Measurements from ENCODE around the gene RPLP2.

The RPLP2 gene

DNA sequence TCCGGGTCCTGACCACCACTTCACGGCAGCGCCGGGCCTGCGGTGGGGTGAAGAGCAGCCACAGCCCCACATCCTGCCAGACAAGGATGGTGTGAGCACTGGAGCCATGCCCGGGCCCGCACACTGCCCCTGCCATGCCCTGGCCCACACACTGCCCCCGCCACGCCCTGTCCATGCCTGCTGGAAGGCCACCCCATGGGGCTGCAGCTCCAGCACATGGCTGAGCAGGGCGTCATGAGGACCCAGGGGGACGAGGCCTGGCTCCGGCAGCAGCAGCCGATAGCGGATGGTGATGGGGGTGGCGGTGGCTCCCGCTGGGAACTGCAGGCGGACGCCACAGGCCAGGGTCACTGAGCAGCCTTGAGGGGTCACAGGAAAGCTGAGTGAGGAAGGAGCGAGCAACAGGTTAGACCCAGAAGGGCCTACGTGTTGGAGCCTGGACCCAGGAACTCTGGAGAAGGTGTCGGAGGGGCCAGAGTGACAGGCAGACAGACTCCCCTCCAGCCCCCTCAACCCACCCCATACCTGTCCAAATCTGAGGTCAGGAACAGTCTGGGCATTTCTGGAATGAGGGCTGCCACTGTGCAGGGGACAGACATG lies 7.6 kb upstream of the RPLP2 start:
- Mint-ChIP-seq H3K4me1 (ENCODE audit: low read depth) (peaks cover 23% of the 10 kb centered on the region), H3K36me3 (ENCODE audit: low read depth) (peaks cover 52% of the 10 kb centered on the region), H3K9me3 (no peaks in the 10 kb centered on the region), H3K27me3 (peaks cover 2% of the 10 kb centered on the region), H3K27ac (no peak overlapping the region), H3K4me3 (no peak overlapping the region)
- intact Hi-C loops (cut with micrococcal nuclease), result no loop called here

DNA sequence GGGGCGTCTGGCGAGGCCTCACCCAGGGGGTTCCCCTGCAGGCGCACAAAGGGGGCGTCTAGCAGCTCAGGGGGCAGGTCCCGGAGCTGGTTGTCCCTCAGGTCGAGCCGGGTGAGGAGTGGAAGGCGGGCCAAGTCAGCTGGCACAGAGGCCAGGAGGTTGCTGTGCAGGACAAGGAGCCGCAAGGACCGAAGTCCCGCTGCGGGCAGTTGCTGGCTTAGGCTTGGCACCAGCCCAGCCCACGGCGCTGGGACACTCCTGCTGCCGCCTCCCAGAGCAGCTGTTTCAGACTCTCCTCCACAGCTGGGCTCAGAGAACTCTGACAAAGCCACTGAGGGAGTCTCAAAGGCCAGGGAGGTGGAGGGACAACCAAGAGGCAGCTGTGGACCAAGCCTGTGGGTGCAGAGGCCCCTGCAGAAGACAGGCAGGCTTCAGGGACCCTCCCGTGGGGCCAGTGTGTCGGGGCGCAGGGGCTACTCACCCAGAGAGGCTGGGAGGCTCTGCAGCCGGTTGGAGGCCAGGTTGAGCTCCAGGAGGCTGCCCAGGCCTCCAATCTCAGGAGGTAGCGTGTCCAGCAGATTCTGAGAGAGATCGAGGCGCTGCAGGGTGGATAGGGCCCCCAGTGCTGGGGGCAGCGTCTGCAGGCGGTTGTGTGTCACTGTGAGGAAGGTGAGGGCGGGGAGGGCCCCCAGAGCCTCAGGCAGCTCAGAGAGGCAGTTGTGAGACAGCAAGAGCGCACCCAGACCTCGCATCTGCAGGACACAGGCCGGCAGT lies 6.9 kb upstream of the RPLP2 start:
- Mint-ChIP-seq H3K4me3 (no peak overlapping the region), H3K36me3 (ENCODE audit: low read depth) (peaks cover 52% of the 10 kb centered on the region), H3K27me3 (peaks cover 2% of the 10 kb centered on the region), H3K9me3 (no peaks in the 10 kb centered on the region), H3K27ac (no peak overlapping the region), H3K4me1 (ENCODE audit: low read depth) (peaks cover 23% of the 10 kb centered on the region)
- intact Hi-C loops (cut with micrococcal nuclease), result no loop called here

DNA sequence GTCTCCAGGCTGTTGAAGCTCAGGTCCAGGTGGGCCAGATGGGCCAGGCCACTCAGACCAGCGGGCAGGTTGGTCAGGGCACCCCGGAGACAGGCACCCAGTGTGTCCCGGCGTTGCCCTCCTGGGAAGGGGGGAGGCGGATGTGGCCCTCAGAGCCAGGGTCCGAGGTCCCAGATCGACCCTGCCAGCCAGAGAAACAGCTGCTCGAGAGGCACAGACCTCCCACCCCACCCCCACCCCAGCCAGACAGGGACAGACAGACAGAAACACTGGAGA lies 6.4 kb upstream of the RPLP2 start:
- Mint-ChIP-seq H3K4me1 (ENCODE audit: low read depth) (peaks cover 27% of the 10 kb centered on the region), H3K27ac (no peak overlapping the region), H3K36me3 (ENCODE audit: low read depth) (peaks cover 52% of the 10 kb centered on the region), H3K9me3 (no peaks in the 10 kb centered on the region), H3K27me3 (peaks cover 2% of the 10 kb centered on the region), H3K4me3 (no peak overlapping the region)
- intact Hi-C loops (cut with micrococcal nuclease), result no loop called here

DNA sequence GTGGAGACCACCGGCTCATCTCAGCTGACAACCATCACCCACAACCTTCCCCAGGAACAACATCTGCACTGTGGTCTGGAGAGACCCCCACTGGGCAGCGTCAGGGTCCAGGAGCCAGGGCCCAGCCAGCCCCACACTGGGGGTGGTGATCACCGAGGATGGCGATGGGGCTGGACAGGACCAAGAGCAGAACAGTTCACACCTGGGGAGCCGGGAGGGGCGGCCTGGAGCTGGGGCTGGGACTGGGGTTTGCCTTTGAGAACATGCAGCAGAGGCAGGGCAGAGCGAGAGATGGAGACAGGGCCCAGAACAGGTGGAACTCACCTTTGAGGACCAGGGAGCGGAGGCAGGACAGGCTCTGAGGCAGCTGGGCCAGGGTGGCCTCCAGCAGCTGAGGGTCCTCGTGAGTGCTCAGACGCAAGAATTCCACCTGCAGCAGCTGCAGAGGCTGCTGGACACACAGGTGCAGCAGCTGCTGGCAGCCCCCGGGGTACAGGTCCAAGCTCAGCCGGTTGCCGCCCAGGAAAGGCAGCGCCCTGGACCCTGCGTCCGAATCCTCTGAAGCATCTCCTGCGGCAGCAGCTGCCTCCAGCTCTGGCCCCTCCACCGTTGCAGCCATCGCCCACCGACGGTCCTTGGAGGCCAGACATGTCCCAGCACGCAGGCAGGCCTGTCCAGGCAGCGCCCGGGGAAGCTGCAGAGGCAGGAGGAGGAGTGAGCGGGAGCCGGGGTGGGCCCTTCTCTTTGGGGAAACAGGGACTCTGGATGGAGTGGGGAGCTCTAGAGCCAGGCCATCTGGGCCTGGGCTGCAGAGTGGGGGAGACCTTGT lies 5.8 kb upstream of the RPLP2 start:
- intact Hi-C loops (cut with micrococcal nuclease), result no loop called here
- peaks cover 2% of the 10 kb centered on the region for H3K27me3 Mint-ChIP-seq
- H3K9me3 Mint-ChIP-seq, result no peaks in the 10 kb centered on the region
- H3K27ac Mint-ChIP-seq, result no peak overlapping the region
- H3K36me3 Mint-ChIP-seq (ENCODE audit: low read depth), result peaks cover 53% of the 10 kb centered on the region
- H3K4me3 Mint-ChIP-seq, result peak overlapping the region; percentile 73
- H3K4me1 Mint-ChIP-seq (ENCODE audit: low read depth), result peaks cover 33% of the 10 kb centered on the region

DNA sequence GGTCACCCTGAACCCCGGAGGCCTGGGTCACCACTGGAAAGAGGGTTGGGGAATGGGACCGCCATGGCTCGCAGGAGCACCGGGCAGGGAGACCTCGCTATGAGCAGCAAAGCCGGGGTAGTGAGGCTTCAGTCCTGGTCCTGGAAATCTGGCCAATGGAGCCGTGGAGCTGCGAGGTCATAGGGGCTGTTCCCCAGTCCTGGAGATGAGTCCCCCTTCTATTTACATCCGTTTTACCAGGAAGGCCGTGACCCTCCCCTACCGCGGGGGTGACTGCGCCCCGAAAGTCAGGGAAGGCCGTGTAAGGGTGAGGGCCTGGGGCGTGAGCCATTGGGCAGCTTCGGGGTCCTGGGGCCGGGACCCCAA lies 5.2 kb upstream of the RPLP2 start:
- peaks cover 53% of the 10 kb centered on the region for H3K36me3 Mint-ChIP-seq (ENCODE audit: low read depth)
- intact Hi-C loops (cut with micrococcal nuclease), result no loop called here
- peak overlapping the region; percentile 73 for H3K4me3 Mint-ChIP-seq
- H3K9me3 Mint-ChIP-seq, result no peaks in the 10 kb centered on the region
- peaks cover 2% of the 10 kb centered on the region for H3K27me3 Mint-ChIP-seq
- peaks cover 35% of the 10 kb centered on the region for H3K4me1 Mint-ChIP-seq (ENCODE audit: low read depth)
- no peak overlapping the region for H3K27ac Mint-ChIP-seq

DNA sequence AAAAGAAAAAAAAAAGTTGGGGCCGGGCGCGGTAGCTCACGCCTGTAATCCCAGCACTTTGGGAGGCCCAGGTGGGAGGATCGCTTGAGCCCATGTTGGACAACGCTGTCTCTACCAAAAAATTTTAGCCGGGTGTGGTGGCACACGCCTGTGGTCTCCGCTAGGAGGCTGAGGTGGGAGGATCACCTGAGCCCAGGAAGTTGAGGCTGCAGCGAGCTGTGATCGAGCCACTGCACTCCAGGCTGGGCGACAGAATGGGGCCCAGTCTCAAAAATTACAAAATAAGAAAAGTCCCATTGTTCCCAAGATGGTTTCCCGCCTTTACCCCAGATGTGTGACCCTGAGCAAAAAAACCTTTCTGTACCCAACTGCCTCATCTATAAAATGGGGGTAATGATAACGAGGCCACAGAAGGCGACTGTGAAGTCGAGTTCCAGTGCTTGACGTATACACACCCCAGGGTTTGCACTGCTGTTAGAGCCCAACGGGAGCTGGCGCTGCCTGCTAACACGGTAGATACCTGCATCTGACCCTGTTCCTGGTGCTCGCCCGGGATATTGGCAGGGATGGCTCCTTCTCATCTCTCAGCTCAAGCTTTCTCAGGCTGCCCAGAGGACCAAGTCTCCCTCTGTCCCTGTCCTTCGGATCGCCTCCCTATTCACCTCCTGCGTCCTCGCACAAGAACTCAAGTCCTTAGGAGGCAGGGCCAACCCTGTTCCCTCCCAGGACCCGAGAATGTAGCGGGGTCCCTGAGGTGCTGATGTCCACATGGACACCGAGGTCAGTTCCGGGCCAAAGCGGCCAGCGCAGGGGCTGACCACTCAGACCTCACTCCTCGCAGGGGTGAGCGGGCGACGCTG lies 1.1 kb upstream of the RPLP2 start:
- H3K36me3 Mint-ChIP-seq (ENCODE audit: low read depth), result peaks cover 55% of the 10 kb centered on the region
- peaks cover 59% of the 10 kb centered on the region for H3K4me1 Mint-ChIP-seq (ENCODE audit: low read depth)

DNA sequence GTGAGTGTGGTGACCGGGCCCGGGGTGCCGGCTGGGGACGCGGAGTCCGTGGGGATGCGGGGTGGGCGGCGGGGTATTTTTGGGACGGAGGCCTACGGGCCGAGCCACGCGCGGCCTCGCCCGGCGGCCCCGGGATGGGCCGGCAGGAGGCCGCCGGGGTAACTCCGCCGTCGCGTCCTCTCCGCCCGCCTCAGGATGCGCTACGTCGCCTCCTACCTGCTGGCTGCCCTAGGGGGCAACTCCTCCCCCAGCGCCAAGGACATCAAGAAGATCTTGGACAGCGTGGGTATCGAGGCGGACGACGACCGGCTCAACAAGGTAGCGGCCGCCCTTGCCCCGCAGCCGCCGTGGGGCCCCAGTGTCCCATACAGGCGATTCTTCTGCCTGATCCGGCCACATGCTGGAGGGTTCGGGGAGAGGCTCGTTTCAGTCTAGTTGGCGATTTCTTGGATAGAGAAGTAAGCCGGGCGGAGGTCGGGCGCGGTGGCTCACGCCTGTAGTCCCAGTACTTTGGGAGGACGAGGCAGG lies 337 bp downstream of the RPLP2 start:
- Mint-ChIP-seq H3K27me3 (no peaks in the 10 kb centered on the region), H3K27ac (peak overlapping the region; percentile 97), H3K4me1 (ENCODE audit: low read depth) (peaks cover 49% of the 10 kb centered on the region)

More for the DNA sequence above, 1.1 kb upstream of the RPLP2 start:
- Mint-ChIP-seq H3K9me3 (no peaks in the 10 kb centered on the region), H3K27ac (peak overlapping the region; percentile 97), H3K4me3 (peak overlapping the region; percentile 92), H3K27me3 (peaks cover 2% of the 10 kb centered on the region)
- intact Hi-C loops (cut with micrococcal nuclease), result loop anchor here (1.0 to 5.0 kb wide), 2 partner anchors 11 to 34 kb away; partner anchors contain the start of genes POLR2L and TSPAN4

DNA sequence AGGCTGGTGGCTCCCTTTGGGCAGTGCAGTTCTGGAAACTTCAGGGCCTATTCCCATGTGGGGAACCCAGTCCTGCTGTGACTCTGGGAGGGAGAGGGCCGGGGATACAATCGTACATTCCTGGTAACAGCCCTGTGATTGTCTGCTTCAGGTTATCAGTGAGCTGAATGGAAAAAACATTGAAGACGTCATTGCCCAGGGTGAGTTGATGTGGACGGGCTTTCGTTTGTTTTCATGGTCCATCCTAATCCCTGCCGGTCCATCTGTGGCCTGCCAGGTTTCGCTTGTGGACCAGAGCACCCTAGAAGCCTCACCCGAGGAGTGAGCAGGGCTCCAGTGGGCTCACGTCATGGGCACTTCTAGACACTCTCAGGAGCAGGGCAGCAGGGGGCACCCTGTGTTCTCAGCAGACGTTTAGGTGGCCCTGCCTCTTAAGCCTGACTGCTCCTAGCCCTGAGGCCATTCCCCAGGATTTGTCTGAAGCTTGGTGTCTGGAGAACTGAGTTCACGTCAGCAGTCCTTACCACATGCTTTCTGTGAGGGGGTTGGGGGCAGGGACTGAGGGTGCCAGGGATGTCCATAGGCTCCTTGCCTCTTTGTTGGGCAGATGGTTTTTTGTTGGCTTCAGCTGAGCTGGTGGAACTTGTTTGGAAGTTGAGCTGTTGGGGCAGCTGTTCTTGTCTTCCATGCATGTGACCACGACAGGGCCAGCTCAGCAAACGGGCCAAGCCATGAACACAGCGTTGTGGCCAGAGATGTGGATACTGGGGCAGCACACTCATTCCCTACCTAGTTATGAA lies 1.9 kb downstream of the RPLP2 start:
- Mint-ChIP-seq H3K27me3 (no peaks in the 10 kb centered on the region), H3K9me3 (no peaks in the 10 kb centered on the region), H3K27ac (peak overlapping the region; percentile 97), H3K4me1 (ENCODE audit: low read depth) (peaks cover 44% of the 10 kb centered on the region), H3K4me3 (peak overlapping the region; percentile 92), H3K36me3 (ENCODE audit: low read depth) (peaks cover 62% of the 10 kb centered on the region)
- intact Hi-C loops (cut with micrococcal nuclease), result no loop called here

More for the DNA sequence above, 337 bp downstream of the RPLP2 start:
- Mint-ChIP-seq H3K9me3 (no peaks in the 10 kb centered on the region), H3K4me3 (peak overlapping the region; percentile 92), H3K36me3 (ENCODE audit: low read depth) (peaks cover 62% of the 10 kb centered on the region)
- intact Hi-C loops (cut with micrococcal nuclease), result no loop called here

DNA sequence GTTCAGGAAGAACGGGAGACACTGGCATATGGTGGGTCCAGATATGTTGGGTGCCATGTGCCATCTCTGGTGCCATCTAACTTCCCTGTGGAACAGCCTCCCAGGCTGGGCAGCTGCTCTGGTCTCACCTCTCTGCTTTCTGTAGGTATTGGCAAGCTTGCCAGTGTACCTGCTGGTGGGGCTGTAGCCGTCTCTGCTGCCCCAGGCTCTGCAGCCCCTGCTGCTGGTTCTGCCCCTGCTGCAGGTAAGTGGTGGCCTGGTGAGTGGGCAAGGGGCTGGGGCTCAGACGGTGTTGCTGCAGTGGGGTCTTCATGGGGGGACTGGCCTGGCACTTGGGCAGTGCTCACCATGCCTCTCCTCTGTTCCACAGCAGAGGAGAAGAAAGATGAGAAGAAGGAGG lies 2.6 kb downstream of the RPLP2 start:
- intact Hi-C loops (cut with micrococcal nuclease), result no loop called here
- H3K36me3 Mint-ChIP-seq (ENCODE audit: low read depth), result peaks cover 62% of the 10 kb centered on the region
- H3K4me1 Mint-ChIP-seq (ENCODE audit: low read depth), result peaks cover 42% of the 10 kb centered on the region
- H3K27me3 Mint-ChIP-seq, result no peaks in the 10 kb centered on the region
- H3K4me3 Mint-ChIP-seq, result no peak overlapping the region
- no peaks in the 10 kb centered on the region for H3K9me3 Mint-ChIP-seq
- peak overlapping the region; percentile 97 for H3K27ac Mint-ChIP-seq

DNA sequence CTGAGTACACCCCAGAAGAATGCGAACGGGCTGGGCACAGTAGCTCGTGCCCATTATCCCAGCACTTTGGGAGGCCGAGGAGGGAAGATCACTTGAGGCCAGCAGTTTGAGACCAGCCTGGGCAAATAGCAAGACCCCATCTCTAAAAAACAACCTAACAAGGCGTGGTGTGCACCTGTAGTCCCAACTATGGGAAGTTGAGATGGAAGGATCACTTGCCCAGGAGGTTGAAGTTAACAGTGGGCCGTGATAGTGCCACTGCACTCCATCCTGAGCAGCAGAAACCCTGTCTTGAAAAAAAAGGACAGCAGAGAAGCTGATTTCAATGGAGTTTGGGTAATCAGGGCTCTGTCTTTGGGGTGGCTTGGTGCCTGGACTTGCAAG lies 3.3 kb downstream of the RPLP2 start:
- intact Hi-C loops (cut with micrococcal nuclease), result no loop called here
- H3K27me3 Mint-ChIP-seq, result peaks cover under 1% of the 10 kb centered on the region
- H3K4me1 Mint-ChIP-seq (ENCODE audit: low read depth), result peaks cover 35% of the 10 kb centered on the region
- no peaks in the 10 kb centered on the region for H3K9me3 Mint-ChIP-seq
- H3K4me3 Mint-ChIP-seq, result no peak overlapping the region
- peaks cover 62% of the 10 kb centered on the region for H3K36me3 Mint-ChIP-seq (ENCODE audit: low read depth)
- H3K27ac Mint-ChIP-seq, result no peak overlapping the region

DNA sequence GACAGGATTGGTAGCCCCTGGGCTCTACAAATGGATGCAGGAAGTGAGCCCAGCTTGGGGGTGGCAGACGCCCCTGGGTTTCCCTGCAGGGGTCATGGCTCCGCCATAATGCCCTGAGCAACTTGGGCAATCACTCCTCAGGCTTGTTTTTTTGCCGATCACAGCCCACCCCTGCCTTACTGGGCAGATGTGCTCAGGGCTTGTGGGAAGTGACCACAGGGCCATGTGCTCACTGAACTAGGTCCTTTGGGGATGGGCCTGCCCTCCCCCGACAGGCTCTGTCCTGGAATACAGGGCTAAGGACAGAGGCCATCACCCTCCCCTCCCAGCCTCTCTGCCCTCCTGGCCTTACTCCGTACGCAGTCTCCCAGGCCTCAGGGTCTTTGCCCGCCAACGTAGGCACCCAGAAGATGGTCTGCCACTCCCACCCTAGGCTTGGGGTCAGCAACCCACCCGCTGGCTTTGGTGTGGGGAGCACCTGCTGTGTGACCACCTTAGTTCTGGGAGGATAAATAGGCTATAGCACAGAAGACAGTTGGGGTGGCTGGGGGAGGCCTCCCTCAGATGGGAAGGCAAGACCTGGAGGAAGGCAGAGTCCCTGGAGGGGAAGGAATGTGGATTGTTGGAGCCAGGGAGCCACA lies 3.8 kb downstream of the RPLP2 start:
- no peak overlapping the region for H3K4me3 Mint-ChIP-seq
- H3K36me3 Mint-ChIP-seq (ENCODE audit: low read depth), result peaks cover 62% of the 10 kb centered on the region
- H3K9me3 Mint-ChIP-seq, result no peaks in the 10 kb centered on the region
- peaks cover 5% of the 10 kb centered on the region for H3K27me3 Mint-ChIP-seq
- H3K4me1 Mint-ChIP-seq (ENCODE audit: low read depth), result peaks cover 34% of the 10 kb centered on the region
- H3K27ac Mint-ChIP-seq, result no peak overlapping the region
- intact Hi-C loops (cut with micrococcal nuclease), result no loop called here

DNA sequence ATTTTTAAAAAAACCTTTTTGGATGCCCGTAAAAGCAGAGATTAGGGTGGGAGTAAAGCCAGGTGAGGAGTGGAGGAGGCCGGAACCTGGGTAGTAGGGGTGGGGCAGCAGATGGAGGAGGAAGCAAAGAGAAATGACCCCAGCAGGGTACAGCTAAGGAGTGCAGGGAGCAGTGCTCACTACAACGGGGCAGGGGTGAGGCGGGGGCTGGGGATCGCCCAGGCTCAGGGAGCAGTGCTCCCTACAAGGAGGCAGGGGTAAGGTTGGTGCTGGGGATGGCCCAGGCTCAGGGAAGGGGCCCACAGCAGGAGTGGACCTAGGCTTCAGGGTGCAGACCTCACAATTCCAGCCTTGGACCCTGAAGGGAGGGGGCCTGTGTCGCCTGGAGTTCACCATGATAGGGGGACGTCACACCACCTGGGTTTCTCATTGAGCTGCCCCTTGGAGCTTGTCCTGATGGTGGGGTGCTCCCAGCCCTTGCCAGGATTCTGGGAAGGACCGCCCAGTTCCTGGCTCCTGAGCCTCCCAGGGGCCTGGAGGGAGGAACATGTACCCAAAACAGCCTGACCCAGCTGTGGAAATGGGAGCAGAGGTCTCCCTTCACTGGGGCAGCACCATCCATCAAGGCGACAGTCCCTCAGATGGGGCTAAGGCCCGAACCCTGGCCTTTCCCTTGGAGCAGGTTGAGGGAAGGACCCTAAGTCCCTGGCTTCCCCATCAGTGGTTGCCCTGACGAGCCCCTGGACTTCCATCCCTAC lies 6.1 kb downstream of the RPLP2 start:
- intact Hi-C loops (cut with micrococcal nuclease), result no loop called here
- no peaks in the 10 kb centered on the region for H3K9me3 Mint-ChIP-seq
- peaks cover 29% of the 10 kb centered on the region for H3K4me1 Mint-ChIP-seq (ENCODE audit: low read depth)
- no peak overlapping the region for H3K27ac Mint-ChIP-seq
- peaks cover 6% of the 10 kb centered on the region for H3K27me3 Mint-ChIP-seq
- H3K36me3 Mint-ChIP-seq (ENCODE audit: low read depth), result peaks cover 53% of the 10 kb centered on the region
- no peak overlapping the region for H3K4me3 Mint-ChIP-seq

All from dendritic cell treated with granulocyte-macrophage colony-stimulating factor and Interleukin-4, amounts not matched to agents 40 ng/mL and 50 ng/mL, for 4 days (primary cell).